GOT3 (cell line): ENCODE measurements around the gene ANXA7.
"Not testable (repeated sequence)": the region's sequence is repeated elsewhere in the genome, so short reads cannot be mapped to it uniquely, and the experiment has no call there.

ENCODE experiments used
- DNase-seq: peaks from one replicate; lab custom pipeline; 2025; ENCODE audit warnings: mixed read lengths; lab: John Stamatoyannopoulos, UW

ANXA7 gene

GRCh38 chr10:73408061-73408460 is 5.8 kb downstream of the ANXA7 start:
- DNase-seq, result no peak

- DNase-seq, result no peak
Measured at GRCh38 chr10:73407495-73407894, 6.4 kb downstream of the ANXA7 start.

DNA sequence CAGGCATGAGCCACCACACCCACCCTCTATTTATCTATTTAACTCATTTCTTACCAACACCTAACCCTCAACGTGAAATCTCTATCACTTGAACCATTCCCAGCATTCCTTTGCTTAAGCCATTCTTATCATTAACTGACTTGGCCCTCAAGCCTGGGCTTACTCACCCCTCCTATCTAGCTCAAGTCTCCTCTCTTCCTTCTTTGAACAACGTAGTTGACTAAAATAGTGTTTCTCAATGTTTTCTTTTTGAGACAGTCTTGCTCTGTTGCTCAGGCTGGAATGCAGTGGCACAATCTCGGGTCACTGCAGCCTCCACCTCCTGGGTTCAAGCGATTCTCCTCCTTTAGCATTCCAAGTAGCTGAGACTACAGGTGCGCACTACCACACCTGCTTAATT is 7.0 kb downstream of the ANXA7 start:
- no peak for DNase-seq

GRCh38 chr10:73405556-73405955 is 8.3 kb downstream of the ANXA7 start:
- no peak for DNase-seq

GRCh38 chr10:73404690-73405089 is 9.2 kb downstream of the ANXA7 start:
- DNase-seq, result no peak

DNA sequence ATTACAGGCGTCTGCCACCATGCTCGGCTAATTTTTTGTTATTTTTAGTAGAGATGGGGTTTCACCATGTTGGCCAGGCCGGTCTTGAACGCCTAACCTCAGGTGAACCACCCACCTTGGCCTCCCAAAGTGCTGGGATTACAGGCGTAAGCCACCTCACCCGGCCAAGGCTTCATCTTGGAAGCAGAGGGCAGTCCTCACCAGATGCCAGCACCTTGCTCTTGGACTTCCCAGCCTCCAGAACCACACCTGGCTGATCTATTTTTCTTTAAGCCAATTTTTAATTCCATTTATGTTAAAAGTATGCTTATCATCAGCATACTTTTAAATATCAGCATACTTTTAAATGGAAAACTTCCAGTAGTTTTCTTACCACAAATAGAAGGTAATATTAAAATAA is 12.2 kb downstream of the ANXA7 start:
- no peak for DNase-seq

DNA sequence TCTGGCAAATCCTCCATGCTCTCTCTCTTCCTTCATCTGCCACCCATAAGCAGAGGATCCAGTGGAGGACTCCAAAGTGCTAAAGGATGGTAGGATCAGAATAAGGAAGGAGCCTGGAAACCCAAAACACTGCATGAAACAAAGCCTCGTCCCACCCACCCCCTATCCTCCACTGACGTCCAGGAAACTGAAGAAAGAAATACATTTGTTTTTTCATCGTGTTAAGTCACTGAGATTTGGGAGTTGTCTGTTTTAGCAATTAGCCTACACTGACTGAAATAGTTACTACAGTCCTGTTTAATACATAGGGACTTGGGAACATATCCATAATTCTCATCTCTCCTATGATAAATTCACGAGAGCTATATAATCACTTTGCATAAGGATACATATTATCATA is 14.8 kb downstream of the ANXA7 start:
- DNase-seq, result no peak

GRCh38 chr10:73398024-73398423 is 15.8 kb downstream of the ANXA7 start:
- DNase-seq, result no peak

- DNase-seq, result not testable (repeated sequence)
Measured at GRCh38 chr10:73394325-73394724, 19.5 kb downstream of the ANXA7 start.

DNA sequence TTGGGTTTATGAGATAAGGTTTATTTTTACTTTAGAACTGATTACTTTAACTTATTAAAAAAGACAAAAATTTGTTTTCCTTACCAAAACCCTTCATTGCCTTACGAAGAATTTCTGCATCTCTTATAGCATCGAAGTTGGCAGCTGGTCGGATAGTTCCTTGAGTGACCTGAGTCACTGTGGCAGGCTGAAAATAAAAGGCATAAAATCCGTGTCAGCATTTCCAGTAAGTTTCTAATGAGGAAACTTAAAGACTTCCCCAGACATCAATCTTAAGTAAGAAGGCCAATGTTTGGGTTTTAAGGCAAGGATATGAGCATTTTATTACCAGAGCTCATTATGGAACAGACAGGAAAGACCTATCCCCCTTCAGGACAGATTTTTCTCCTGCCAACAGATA is 25.6 kb downstream of the ANXA7 start:
- no peak for DNase-seq

DNA sequence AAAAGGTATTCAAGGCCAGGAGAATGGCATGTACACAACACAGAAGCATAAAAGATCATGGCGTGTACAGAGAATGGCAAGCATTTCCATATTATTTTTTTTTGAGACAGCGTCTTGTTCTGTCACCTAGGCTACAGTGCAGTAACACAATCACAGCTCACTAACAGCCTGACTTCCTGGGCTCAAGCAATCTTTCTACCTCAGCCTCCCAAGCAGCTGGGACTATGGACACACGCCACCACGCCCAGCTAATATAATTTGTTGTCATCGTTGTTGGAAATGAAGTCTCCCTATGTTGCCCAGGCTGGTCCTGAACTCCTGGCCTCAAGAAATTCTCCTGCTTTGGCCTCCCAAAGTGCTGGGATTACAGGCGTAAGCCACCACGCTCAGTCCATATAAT is 27.3 kb downstream of the ANXA7 start:
- no peak for DNase-seq

DNA sequence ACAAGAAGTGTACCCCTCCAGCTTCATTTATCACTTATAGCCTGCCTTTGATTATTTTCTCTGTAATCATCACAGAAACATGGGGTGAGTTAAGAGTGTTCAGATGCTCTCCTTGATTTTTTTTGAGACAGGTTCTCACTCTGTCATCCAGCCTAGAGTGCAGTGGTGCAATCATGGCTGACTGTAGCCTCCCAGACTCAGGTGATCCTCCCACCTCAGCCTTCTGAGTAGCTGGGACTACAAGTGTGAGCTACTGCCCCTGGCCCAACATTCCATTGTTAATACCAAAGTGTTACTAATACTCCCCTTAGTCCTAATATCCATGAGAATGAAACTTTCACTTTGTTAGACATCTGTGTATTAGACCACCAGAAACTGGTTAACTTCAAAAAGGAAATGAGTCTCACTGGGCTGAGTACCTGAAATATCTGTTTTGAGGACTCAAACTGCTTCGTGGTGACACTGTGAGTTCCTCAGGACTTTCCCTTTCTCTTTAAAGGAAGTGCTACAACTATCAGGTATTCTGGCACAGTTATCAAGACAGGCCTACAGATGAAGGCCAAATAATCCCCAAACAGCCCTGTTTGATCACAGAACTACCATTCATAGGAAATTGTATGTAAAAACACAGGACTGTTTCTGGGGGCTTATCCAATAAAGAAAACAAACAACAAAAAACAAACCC is 34.7 kb downstream of the ANXA7 start:
- DNase-seq, result no peak

- no peak for DNase-seq
Measured at GRCh38 chr10:73376679-73377078, 37.2 kb downstream of the ANXA7 start.

DNA sequence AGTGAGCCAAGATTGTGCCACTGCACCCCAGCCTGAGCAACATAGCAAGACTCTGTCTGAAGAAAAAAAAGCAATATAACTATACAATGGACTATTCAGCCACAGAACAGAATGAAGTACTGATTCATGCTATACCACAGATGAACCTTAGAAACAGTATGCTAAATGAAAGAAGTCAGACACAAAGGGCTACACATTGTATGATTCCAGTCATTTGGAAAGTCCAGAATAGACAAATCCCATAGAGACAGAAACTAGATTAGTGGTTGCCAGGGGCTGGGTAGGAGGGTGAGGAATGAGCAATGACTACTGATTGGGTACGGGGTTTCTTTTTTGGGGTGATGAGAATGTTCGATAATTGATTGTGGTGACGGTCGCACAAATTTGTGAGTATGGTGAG is 45.6 kb downstream of the ANXA7 start:
- DNase-seq, result no peak

- DNase-seq, result no peak
Measured at GRCh38 chr10:73366381-73367298, 47.2 kb downstream of the ANXA7 start.

GRCh38 chr10:73364964-73365363 is 48.9 kb downstream of the ANXA7 start:
- no peak for DNase-seq

GRCh38 chr10:73359492-73359891 is 54.4 kb downstream of the ANXA7 start:
- DNase-seq, result no peak

- peak; percentile 72 for DNase-seq
Measured at GRCh38 chr10:73358331-73359279, 55.3 kb downstream of the ANXA7 start, which contains the start of gene CFAP70. TSS of gene CFAP70 (minus strand) at chr10:73358864. CDS start at chr10:73354796, 4,068 bp downstream.

DNA sequence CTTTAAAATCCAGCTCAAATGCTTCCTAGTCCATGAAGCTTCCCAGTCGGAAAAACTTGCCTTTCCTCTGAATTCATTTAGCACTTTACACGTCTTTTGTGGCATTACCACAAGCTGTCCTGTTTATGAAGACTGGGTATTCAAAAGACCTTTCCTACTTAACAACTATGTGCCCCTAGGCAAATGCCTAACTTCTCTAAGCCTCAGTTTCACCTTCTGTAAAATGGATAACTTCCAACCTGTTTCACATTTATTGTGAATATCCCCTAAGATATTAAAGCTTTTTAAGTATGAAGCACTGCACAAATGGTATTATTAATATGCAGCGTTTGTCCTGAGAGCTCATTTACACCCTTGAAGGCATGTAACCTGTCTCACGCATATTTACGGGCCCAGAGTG is 56.0 kb downstream of the ANXA7 start:
- no peak for DNase-seq

GRCh38 chr10:73357166-73357565 is 56.7 kb downstream of the ANXA7 start:
- DNase-seq, result no peak

- DNase-seq, result no peak
Measured at GRCh38 chr10:73344269-73344668, 69.6 kb downstream of the ANXA7 start.

- DNase-seq, result no peak
Measured at GRCh38 chr10:73340121-73340520, 73.7 kb downstream of the ANXA7 start.
